ENCODE data around the gene TRAPPC12. TPM values are rescaled to one million over a fixed set of nuclear protein-coding genes. Genes with fewer than 3 reads are reported as not detected.

TRAPPC12 gene
- total and polyA plus RNA-seq, 12 donors, result 71.9 to 256 (median 89.6) TPM

DNA sequence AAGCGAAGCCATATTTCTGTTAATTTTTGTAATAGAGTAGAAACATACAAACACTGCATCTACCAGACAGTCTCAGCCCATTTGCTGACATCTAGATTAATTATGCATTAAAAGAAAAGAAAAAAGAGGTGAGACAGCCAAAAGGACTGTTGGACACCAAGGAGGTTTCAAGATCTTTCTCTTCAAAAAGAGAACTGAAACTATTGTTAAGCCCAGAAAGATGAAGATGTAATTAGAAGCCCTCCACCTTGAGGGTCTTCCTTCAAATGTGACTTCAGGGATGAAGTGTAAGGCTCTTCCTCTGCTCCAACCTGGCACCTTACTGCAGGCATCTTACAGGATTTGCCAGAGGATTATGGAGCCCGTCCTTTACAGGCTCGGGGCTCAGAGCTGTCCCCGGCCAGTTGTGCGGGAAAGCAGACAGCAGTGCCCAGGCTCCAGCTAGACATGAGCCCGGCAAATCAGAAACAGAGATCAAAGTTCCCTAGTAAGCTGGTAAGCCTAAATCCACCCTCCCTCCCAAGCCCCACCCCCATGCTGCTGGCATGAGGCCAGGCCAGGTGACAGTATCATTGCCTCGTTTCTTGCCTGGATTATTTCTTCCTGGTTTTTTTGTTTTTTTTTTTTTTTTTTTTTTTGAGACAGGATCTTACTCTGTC, 101.0 kb downstream of the TRAPPC12 start:
- DNase-seq, result no peak
- no peak overlapping the region for H3K27ac ChIP-seq
- no peak overlapping the region for H3K4me3 ChIP-seq

DNA sequence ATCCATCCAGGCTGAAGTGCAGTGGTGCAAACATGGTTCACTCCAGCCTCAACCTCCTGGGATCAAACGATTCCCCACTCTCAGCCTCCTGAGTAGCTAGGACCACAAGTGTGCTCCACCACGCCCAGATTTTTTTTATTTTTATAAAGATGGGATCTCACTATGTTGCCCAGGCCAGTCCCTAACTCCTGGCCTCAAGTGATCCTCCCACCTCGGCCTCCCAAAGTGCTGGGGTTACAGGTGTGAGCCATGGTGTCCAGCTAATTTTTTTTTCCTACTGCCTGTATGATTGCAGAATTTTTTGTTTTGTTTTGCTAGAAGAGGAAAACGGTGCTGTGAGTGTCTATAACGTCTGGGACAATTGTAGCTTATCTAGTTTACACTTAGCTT, 101.5 kb downstream of the TRAPPC12 start:
- no peak for DNase-seq
- Histone ChIP-seq H3K9me3 (no peaks in the 10 kb centered on the region), H3K4me1 (peaks cover 0 to 3% (median 0%) of the 10 kb centered on the region in 9 donors), H3K27me3 (no peaks in the 10 kb centered on the region), H3K4me3 (no peak overlapping the region), H3K27ac (no peak overlapping the region), H3K36me3 (peaks cover 0 to 82% (median 10%) of the 10 kb centered on the region in 9 donors)
- no peak for ATAC-seq
- TF ChIP-seq, protein P1, sequence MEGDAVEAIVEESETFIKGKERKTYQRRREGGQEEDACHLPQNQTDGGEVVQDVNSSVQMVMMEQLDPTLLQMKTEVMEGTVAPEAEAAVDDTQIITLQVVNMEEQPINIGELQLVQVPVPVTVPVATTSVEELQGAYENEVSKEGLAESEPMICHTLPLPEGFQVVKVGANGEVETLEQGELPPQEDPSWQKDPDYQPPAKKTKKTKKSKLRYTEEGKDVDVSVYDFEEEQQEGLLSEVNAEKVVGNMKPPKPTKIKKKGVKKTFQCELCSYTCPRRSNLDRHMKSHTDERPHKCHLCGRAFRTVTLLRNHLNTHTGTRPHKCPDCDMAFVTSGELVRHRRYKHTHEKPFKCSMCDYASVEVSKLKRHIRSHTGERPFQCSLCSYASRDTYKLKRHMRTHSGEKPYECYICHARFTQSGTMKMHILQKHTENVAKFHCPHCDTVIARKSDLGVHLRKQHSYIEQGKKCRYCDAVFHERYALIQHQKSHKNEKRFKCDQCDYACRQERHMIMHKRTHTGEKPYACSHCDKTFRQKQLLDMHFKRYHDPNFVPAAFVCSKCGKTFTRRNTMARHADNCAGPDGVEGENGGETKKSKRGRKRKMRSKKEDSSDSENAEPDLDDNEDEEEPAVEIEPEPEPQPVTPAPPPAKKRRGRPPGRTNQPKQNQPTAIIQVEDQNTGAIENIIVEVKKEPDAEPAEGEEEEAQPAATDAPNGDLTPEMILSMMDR (IDR thresholded peaks at IDR 0.05), result no peak
- WGBS, 2 donors, result 88 to 91% methylated on average over 5 of the region's 5 CpGs
- intact Hi-C loops (cut with DNase I), result no loop called here

More for the DNA sequence above, 101.0 kb downstream of the TRAPPC12 start:
- intact Hi-C loops (cut with DNase I), result no loop called here
- 62 to 78% methylated on average over 7 of the region's 7 CpGs for WGBS, 2 donors
- Histone ChIP-seq H3K27me3 (no peaks in the 10 kb centered on the region), H3K4me1 (peaks cover 0 to 3% (median 0%) of the 10 kb centered on the region in 9 donors), H3K36me3 (peaks cover 0 to 82% (median 13%) of the 10 kb centered on the region in 9 donors), H3K9me3 (no peaks in the 10 kb centered on the region)
- TF ChIP-seq, protein P1 (IDR thresholded peaks at IDR 0.05), result no peak
- no peak for ATAC-seq

- Histone ChIP-seq H3K27ac (no peak overlapping the region), H3K4me1 (peaks cover 0 to 3% (median 0%) of the 10 kb centered on the region in 9 donors), H3K4me3 (no peak overlapping the region), H3K36me3 (peaks cover 0 to 79% (median 10%) of the 10 kb centered on the region in 9 donors), H3K27me3 (no peaks in the 10 kb centered on the region), H3K9me3 (peaks cover 0 to under 1% (median 0%) of the 10 kb centered on the region in 11 donors)
- TF ChIP-seq, protein P1 (IDR thresholded peaks at IDR 0.05), result no peak
- intact Hi-C loops (cut with DNase I), result loop anchor here in 1 of 10 donors (2.0 kb wide), 1 partner anchor 39 kb away; no protein-coding TSS in a partner anchor
- DNase-seq (no peak), ATAC-seq (no peak)
- 94 to 95% methylated on average over 20 of the region's 20 CpGs for WGBS, 2 donors
Measured at GRCh38 chr2:3481736-3482362, 102.4 kb downstream of the TRAPPC12 start.

GRCh38 chr2:3482363-3482821, 102.9 kb downstream of the TRAPPC12 start:
- intact Hi-C loops (cut with DNase I), result loop anchor here in 1 of 10 donors (2.0 kb wide), 1 partner anchor 38 kb away; no protein-coding TSS in a partner anchor
- peaks cover 0 to 73% (median 10%) of the 10 kb centered on the region in 9 donors for H3K36me3 ChIP-seq
- no peaks in the 10 kb centered on the region for H3K27me3 ChIP-seq
- TF ChIP-seq, protein P1 (IDR thresholded peaks at IDR 0.05), result no peak
- peaks cover 0 to 6% (median 0%) of the 10 kb centered on the region in 11 donors for H3K9me3 ChIP-seq
- DNase-seq (no peak), ATAC-seq (no peak)
- H3K4me1 ChIP-seq, result peaks cover 0 to 5% (median 1%) of the 10 kb centered on the region in 9 donors
- 92 to 96% methylated on average over 20 of the region's 20 CpGs for WGBS, 2 donors
- H3K4me3 ChIP-seq, result peak overlapping the region in 1 of 10 donors; percentile 33
- no peak overlapping the region for H3K27ac ChIP-seq

Data from heart right ventricle (tissue), 16 donors.